Measurements from ENCODE around the gene RPUSD3. TPM values are rescaled to one million over a fixed set of nuclear protein-coding genes. Genes with fewer than 3 reads are reported as not detected.
A peak's percentile ranks its signal among the peaks of the same experiment; 100 is the strongest.

Gene RPUSD3
- total RNA-seq, 4 donors from 2014 or later, result 34.1 to 78.0 (median 43.9) TPM

- no peaks in the 10 kb centered on the region for H3K36me3 ChIP-seq
- no peaks in the 10 kb centered on the region for H3K27me3 ChIP-seq
- intact Hi-C loops (cut with DNase I; ENCODE audit: low total_unique reads), result no loop called here
- in situ Hi-C loops (cut with MboI; ENCODE audit: low pct_ligation_motif_present in 1 of 4, low pct_unique_long_range_greater_than_20kb in 1 of 4, low sequenced_read_pairs in 3 of 4), result no loop called here
- DNase-seq, result no peak
- H3K4me1 ChIP-seq, result no peaks in the 10 kb centered on the region
- 98% methylated on average over 6 of the region's 6 CpGs; no CpG with 5 or more reads in 1 of the 2 donors for WGBS, 2 donors (ENCODE audit: low coverage in 1 of 2)
- H3K4me3 ChIP-seq, result no peak overlapping the region
- TF ChIP-seq POLR2A (IDR thresholded peaks at IDR 0.05), result no peak
- TF ChIP-seq POLR2AphosphoS5 (IDR thresholded peaks at IDR 0.05), result no peak
- no peak for TF ChIP-seq EP300 (IDR thresholded peaks at IDR 0.05; ENCODE audit: low read depth)
- TF ChIP-seq, protein P1, sequence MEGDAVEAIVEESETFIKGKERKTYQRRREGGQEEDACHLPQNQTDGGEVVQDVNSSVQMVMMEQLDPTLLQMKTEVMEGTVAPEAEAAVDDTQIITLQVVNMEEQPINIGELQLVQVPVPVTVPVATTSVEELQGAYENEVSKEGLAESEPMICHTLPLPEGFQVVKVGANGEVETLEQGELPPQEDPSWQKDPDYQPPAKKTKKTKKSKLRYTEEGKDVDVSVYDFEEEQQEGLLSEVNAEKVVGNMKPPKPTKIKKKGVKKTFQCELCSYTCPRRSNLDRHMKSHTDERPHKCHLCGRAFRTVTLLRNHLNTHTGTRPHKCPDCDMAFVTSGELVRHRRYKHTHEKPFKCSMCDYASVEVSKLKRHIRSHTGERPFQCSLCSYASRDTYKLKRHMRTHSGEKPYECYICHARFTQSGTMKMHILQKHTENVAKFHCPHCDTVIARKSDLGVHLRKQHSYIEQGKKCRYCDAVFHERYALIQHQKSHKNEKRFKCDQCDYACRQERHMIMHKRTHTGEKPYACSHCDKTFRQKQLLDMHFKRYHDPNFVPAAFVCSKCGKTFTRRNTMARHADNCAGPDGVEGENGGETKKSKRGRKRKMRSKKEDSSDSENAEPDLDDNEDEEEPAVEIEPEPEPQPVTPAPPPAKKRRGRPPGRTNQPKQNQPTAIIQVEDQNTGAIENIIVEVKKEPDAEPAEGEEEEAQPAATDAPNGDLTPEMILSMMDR (IDR thresholded peaks at IDR 0.05), result no peak
- no peak overlapping the region for H3K27ac ChIP-seq
- H3K9me3 ChIP-seq, result no peaks in the 10 kb centered on the region
Measured at GRCh38 chr3:9817436-9817835, 26.4 kb downstream of the RPUSD3 start.

- H3K36me3 ChIP-seq, result no peaks in the 10 kb centered on the region
- no peak for DNase-seq
- no peak overlapping the region for H3K27ac ChIP-seq
- peaks cover under 1 to 4% (median 1%) of the 10 kb centered on the region in 4 donors for H3K4me1 ChIP-seq
- TF ChIP-seq POLR2A (IDR thresholded peaks at IDR 0.05), result no peak
- no peak for TF ChIP-seq EP300 (IDR thresholded peaks at IDR 0.05; ENCODE audit: low read depth)
- TF ChIP-seq, protein P1 (IDR thresholded peaks at IDR 0.05), result no peak
- 99% methylated on average over 9 of the region's 9 CpGs; no CpG with 5 or more reads in 1 of the 2 donors for WGBS, 2 donors (ENCODE audit: low coverage in 1 of 2)
- no peak overlapping the region for H3K4me3 ChIP-seq
- no peaks in the 10 kb centered on the region for H3K9me3 ChIP-seq
- no peaks in the 10 kb centered on the region for H3K27me3 ChIP-seq
- in situ Hi-C loops (cut with MboI; ENCODE audit: low pct_ligation_motif_present in 1 of 4, low pct_unique_long_range_greater_than_20kb in 1 of 4, low sequenced_read_pairs in 3 of 4) (no loop called here), intact Hi-C loops (cut with DNase I; ENCODE audit: low total_unique reads) (no loop called here)
Measured at GRCh38 chr3:9815986-9816385, 27.8 kb downstream of the RPUSD3 start.

GRCh38 chr3:9812870-9813483 lies 30.8 kb downstream of the RPUSD3 start:
- Histone ChIP-seq H3K27ac (no peak overlapping the region), H3K36me3 (no peaks in the 10 kb centered on the region), H3K27me3 (no peaks in the 10 kb centered on the region), H3K9me3 (no peaks in the 10 kb centered on the region), H3K4me1 (peaks cover 5 to 26% (median 18%) of the 10 kb centered on the region in 4 donors), H3K4me3 (no peak overlapping the region)
- WGBS, 2 donors (ENCODE audit: low coverage in 1 of 2), result 98% methylated on average over 9 of the region's 9 CpGs; no CpG with 5 or more reads in 1 of the 2 donors
- intact Hi-C loops (cut with DNase I; ENCODE audit: low total_unique reads), result no loop called here
- DNase-seq, result no peak
- TF ChIP-seq EP300 (IDR thresholded peaks at IDR 0.05; ENCODE audit: low read depth) (no peak), POLR2AphosphoS5 (IDR thresholded peaks at IDR 0.05) (no peak), POLR2A (IDR thresholded peaks at IDR 0.05) (no peak)
- TF ChIP-seq, protein P1 (IDR thresholded peaks at IDR 0.05), result no peak
- in situ Hi-C loops (cut with MboI; ENCODE audit: low pct_ligation_motif_present in 1 of 4, low pct_unique_long_range_greater_than_20kb in 1 of 4, low sequenced_read_pairs in 3 of 4), result no loop called here

GRCh38 chr3:9810846-9811245 lies 33.0 kb downstream of the RPUSD3 start:
- in situ Hi-C loops (cut with MboI; ENCODE audit: low pct_ligation_motif_present in 1 of 4, low pct_unique_long_range_greater_than_20kb in 1 of 4, low sequenced_read_pairs in 3 of 4), result no loop called here
- H3K4me3 ChIP-seq, result peak overlapping the region in 3 of 4 donors; percentile 66 to 89 (median 84)
- peaks cover 0 to 11% (median 5%) of the 10 kb centered on the region in 4 donors for H3K36me3 ChIP-seq
- no peak for DNase-seq
- TF ChIP-seq POLR2A (IDR thresholded peaks at IDR 0.05) (no peak), POLR2AphosphoS5 (IDR thresholded peaks at IDR 0.05) (no peak), EP300 (IDR thresholded peaks at IDR 0.05; ENCODE audit: low read depth) (no peak)
- TF ChIP-seq, protein P1 (IDR thresholded peaks at IDR 0.05), result no peak
- 64 to 66% methylated on average over 10 of the region's 10 CpGs for WGBS, 2 donors (ENCODE audit: low coverage in 1 of 2)
- H3K4me1 ChIP-seq, result peaks cover 5 to 26% (median 18%) of the 10 kb centered on the region in 4 donors
- H3K9me3 ChIP-seq, result no peaks in the 10 kb centered on the region
- no peaks in the 10 kb centered on the region for H3K27me3 ChIP-seq
- H3K27ac ChIP-seq, result peak overlapping the region; percentile 97 to 99 (median 98)
- intact Hi-C loops (cut with DNase I; ENCODE audit: low total_unique reads), result no loop called here

Measured in transverse colon (tissue), 4 donors.